ENCODE results near the gene BIN1.

BIN1 gene

DNA sequence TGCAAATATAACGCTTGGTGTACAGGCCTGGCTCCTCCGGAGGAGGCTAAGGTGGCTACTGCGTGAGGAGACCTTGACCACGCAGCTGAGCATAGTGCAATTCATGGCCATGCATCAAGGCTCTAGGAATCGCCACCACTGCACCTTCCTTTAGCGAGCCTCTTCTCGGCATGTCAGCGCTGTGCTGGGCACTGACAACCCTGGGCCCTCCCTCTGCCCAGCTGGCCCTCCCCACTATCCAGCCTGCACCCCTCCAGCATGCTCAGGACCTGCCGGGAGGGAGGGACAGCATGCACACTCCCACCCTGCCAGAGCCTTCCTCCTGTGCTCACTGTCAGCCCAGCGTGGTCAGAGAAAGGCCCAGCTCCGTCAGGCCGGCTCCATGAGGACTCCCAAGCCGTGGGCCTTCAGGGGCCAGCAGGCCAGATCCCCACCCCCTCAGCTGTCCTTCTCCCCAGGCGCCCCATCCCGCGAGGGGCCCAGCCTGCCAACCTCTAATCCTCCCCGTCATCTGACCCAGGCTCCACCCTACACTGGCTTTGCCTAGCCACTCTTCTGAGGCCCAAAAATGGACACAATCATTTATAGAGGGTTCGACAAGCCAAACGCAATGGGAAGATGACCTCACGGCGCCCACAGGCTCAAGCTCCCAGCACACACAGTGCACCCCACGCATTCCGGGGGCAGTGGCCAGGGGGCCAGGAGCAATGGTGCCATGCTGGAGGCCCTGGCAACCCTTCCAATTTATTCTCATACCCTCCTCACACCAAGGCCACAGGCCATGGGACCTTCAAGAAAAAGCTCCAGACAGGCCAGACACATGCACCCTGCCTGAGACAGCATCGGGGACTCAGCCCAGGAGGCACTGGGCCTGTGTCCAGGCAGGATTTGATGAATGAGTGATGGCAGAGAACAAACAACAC is 3.5 kb downstream of the BIN1 start:
- DNase-seq (ENCODE audit: low read depth), result no peak

DNA sequence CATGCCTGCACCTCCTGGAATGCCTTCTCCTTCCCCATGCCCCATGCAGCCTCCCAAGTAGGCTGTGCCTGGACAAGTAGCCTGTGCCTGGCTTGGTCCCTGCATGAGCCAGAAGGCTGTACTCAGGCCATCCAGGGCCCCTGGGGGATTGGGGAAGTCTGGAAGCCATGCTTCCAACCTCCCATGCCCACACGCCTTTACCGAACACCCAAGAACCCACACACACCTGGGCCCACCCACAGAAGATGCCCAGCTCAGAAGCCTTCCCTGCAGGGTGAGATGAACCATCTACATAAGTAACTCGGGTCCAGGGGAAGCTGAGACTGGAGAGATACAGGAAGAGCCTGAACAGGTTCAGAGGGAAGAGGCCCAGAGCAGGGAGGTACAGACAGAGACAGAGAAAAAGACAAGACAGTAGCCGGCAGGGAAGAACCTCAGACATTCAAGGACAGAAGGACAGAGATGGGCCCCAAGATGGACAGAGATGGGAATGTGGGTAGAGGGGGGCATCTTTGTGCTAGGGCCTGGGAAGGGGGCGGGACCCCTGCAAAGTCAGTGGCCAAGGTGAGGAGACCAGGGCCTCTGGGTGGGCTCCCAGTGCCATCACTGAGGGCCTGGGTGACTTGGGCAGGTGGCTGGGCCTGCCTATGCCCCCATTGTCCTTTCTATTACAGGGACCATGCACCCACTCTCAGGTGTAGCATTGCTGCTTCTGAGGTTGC is 4.3 kb downstream of the BIN1 start:
- DNase-seq (ENCODE audit: low read depth), result no peak

DNA sequence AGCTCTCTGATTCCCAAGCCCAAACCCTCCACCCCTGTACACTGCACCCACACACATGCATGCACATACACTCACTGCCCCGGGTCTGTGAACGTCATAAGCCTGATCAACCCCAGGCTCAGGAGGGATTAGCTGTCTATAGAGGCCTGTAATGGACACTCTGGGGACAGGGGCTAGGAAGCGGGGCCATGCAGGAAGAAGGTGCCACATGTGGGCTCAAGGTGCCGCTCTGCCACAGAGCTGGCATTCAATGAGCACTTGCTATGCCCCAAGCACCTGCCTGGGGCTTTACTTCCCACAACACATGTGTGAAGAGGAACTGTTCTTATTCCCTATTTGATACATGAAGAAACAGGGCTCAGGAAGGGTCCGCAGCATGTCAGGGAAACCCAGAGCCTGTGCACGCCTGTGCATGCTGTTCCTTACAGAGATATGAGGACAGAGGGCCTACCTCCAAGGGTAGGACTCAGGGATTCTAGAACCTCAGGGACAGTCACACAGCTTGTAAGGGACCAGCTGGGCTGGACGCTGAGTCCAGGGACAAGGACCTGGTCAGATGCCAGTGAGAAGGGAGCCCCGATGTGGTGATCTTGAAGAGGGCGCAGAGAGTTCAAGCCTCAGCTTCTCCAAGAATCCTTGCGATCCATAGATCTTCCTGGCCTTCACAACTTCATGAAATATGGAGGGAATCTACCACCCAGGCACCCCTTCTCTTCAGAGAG is 5.0 kb downstream of the BIN1 start:
- no peak for DNase-seq (ENCODE audit: low read depth)

DNA sequence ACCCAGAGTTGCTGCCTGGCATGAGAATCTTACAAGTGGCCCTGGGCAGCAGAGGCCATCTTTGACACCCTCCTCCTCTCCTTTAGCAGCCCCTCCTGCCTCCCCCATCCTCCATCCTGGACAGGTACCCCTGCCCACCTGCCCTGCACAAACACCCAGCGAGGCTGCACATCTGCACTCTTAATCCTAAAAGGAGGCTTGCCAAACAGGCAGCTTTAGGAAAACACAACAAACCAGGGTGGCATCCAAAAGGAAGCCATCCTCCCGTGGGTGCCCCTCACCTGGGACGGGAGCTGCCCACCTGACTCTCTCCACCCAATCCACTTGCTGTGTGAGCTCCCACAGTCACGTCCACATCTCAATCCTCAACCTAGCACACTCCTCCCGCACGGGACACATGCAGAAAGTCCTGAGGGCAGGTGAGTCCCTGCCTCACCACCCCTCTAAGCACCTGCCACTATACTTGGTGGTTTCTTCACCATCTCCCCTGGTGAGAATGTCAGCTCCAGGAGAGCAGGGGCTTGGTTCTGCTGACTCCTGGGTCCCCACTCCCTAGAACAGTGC is 5.8 kb downstream of the BIN1 start:
- no peak for DNase-seq (ENCODE audit: low read depth)

DNA sequence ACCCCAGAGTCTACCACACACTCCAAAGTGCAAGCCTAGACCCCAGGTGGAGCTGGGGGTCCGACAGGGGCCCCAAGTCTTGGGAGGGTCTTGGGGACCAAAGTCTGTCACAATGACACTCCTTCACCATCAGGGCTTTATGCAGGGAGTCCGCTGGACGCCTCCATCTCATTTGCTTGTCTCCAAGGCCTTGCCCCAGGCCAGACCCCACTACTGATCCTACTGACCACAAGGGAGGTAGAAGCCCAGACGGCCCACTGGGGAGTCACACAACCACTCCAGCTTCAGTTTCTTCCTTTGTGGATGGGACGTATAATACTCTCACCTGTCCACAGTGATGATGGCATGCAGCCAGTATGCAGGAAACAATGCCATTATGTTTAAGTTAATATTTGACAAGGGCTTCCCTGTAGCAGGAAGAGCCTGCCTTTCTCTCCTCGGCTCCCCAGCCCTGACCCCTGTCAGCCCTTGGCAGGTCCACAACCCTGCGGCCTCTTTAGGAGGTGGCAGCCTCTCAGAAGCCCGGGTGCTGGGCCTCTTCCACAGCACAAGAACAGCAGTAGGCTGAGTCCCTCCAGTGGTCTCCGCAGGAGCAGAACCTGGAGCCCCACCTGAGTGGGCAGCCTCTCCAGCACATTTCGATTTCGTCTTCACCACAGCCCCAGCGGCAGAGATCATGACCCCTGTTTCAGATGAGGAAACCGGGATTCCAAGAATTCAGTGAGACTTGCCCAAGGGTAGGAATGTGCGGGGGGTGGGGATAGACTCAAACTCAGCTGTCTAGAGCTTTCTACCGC is 6.5 kb downstream of the BIN1 start:
- no peak for DNase-seq (ENCODE audit: low read depth)

DNA sequence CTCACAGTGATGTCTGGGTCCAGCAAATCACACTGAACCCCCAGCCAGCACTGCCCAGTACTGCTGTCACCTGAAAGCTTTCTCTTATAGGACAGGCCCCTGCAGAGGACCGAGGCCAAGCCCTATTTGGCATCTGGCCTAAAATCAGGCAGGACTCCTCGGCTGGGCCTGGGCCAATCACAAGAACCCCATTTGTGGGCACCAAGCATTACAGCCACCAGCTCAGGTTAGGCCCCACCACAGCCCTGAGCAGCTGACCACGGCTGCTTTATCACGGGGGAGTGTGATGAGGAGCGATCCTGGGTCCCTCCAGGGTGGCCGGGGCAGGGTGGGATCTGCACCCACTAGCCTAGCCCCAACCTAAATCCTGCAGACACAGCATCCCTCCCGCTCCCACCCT is 8.2 kb downstream of the BIN1 start:
- DNase-seq (ENCODE audit: low read depth), result no peak

DNA sequence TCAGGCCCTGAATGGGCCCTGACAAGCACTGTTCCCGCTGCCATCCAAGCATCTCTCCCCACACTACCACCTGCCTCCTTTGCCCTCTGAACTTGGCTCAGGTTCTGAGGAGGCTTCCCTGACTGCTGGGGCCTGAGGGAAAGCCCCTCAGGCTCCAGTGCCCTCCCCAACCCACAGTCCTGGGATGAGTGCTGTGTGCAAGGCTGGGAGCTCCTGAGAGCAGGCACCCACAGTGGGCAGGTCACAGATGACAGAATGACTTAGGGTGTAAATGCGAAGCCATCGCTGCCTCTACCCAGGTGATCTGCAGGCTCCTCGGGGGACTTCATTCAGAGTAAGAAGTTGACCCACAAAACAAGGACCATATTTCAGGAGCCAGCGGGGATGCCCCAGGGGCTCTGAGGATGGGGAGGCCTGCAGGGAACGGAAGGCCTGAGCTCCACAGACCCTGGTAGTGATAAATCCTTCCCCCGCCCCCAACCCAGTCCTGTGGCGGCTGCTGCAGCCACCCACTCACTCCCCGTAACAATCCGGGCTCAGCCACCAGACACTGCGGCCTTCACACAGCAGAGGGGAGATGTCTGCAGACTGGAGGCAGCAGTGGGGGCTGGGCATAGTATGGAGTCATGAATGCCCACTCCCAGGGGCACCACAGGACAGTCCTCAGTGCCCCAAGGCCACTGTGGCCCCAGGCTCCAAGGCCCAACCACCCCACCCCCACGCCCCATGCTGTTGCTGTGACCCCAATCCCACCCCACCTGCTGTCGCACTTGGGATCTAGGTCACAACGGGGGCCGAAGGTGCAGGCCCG is 8.9 kb downstream of the BIN1 start:
- no peak for DNase-seq (ENCODE audit: low read depth)

DNA sequence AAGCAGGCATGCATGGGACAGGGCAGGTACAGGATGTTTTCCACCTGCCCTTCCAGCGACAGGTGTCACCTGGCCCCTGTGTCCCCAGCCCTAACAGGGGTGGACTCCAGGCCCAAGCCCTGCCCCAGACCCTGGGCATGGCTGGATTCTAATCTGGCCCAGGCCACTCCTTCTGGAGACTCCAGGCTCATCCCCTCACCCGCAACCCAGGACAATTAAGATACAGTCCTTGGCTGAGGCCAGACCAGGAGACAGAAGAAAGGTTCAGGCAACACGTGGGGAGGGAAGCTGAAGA is 9.5 kb downstream of the BIN1 start:
- DNase-seq (ENCODE audit: low read depth), result no peak

DNA sequence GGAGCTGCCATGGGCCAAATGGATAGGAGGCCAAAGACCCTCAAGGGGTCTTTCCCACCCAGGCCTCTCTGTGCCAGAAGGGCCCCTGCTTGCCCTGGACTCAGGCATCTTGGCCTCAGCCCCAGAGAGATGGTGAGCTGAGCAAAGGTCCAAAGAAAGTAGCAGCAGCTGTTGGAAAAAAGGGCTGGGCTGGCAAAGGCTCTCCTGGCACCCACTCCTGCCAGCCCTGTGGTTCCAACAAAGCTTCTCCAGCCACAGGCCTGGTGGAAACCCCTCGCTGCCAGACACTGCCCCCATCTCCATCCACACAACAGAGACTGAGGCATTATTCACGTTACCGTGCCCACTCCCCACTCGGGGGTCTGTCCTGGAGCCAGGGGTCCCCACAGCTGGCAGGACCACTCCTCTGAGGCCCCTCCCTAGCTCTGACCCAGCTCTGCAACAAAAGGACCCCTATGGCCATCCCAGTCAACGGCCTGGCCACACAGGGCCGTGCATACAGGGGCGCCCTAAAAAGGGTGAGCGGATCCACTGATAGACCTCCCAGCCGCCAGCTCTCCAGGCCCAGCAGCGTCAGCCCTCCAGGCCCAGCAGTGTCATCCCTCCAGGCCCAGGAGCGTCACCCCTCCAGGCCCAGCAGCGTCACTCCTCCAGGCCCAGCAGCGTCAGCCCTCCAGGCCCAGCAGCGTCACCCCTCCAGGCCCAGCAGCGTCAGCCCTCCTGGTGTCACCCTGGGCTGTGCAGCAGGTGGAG is 10.1 kb downstream of the BIN1 start:
- DNase-seq (ENCODE audit: low read depth), result no peak

DNA sequence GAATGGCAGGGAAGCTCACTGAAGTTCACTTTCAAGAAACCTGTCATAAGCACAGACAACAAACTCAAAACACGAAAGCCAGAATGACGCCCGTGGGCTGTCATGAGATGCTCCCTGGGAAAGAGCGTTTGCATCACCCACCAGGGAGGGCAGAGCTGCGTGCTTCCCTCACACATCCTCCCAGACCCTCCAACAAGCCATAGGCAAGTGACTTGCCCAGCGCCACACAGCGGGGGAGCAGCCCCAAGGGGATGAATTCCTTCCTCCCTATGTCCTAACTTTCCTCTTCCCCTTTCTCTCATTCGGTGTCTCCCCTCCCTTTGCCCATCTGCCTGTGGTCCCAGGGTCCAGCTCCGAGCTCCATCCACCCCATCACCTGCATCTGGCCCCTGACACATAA is 10.7 kb downstream of the BIN1 start:
- DNase-seq (ENCODE audit: low read depth), result no peak

DNA sequence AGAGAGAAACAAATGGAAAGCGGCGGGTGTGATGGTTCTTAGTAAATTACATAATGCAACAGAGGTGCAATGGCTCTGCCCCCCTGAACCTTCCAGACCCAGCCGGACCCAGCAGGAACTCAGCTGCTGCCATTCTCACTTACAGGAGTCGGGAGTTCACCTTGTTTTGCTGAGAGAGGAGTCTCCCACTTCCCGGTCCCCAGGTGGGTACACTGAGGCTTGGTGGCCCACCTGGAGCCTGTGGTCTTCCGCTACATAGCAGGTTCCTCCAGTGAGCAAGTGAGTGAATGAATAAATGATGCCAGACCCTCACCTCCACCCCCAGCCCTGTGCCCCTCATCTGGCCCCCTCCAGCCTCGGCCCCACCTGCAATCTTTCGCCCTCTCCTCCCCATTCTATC is 11.2 kb downstream of the BIN1 start:
- no peak for DNase-seq (ENCODE audit: low read depth)

DNA sequence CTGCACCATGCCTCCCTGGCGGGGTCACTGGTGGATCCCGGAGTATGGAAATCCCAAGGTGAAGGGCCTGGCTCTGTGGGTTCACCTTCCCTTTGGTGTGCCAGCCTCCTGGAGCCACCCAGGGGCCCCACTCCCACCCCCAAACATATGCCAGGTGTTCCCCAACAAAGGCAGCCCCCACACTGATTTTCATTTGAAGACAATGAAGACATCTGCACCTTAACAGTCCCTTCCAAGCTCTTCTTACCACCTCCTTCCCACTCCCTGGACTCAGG is 11.7 kb downstream of the BIN1 start:
- DNase-seq (ENCODE audit: low read depth), result no peak

DNA sequence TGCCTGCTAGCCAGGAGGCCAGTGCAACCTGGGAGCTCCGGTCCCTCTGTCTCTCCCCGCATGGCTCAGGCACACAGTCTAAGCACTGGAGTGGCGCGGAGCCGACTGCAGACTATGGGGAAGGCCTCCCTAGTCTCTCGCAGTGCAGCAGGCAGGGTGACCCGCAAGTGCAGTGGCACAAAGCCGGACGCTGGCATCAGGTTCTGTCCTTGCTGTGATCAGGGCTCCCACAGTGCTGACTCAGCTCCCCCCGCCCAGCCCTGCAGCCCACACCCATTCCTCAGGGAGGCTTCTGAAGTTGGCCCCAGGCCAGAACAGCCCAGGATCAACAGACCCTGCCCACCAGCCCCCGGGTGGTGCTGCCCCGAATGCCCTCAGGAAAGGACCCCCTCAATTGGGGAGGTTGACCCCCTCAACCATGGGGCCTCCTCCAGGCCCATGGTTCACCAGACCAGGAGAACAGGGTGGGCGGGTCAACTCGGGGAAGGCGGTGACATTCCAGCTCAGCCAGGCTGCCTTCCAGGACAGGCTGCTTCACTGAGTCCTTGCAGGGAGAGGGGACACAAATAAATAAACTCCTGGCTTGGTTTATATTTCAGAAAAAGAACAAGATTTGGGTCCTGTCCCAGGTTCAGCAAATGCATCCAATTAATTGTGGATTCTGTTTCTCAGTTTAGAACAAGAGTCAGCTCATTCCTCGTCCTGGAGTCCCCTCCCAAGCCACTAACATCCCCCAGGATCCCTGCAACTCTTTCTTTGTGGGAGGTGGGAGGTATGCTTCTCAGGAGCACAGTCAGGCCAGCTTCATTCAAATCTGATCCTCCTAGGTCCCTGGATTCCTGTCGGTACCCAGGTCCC is 12.2 kb downstream of the BIN1 start:
- DNase-seq (ENCODE audit: low read depth), result no peak

DNA sequence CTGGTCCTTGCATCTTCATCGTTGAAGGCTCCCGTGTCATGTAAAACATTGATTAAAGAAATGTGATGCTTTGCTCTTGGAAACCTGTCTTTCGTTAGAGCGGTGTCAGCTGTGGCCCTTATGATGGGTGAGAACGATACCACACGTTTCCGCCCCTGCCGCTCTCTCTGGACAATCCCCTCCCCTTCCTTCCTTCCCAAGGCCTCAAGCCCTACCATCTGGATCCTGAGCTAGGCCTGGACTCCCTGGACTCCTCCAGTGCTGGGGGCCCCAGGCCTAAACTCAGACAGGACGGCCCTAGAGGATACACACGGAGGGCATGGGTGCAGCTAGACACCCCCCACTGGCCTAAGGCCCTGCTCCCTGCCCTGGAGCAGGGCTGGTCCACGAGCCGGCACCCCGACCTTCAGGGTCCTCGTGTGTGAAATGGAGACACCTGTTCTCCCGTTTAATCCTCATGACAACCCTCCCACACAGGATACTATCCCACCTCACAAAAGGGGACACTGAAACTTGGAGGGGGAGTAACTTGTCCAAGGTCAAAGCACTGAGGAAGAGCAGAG is 13.2 kb downstream of the BIN1 start:
- no peak for DNase-seq (ENCODE audit: low read depth)

DNA sequence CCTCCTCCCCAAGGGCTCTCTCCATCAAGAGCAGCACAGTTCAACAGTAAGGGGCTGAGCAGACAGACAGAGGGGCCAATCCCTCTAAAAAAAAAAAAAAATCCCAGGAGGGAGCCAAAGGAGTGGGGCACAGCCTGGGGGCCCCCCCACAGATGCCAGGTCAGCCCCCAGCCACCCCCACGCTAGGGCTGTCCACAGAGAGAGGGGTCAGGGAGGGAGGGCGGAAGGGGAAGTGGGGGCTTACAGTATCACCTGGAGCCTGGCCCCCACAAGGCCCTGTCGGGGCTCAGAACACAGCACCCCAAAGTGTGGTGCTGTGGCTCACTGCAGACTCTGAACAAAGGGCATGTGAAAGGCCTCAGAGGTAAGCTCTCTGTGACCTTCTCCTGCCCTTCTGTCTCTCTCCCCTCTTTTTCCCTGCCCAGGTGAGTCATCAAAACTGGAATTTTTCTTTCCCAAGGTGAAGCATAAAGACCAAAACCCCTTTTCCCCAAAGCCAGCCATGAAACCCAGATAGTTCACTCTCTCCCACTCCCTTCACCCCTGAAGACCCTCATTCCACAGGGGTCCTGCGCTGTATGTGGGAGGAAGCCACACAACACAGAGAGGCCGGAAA is 13.9 kb downstream of the BIN1 start:
- no peak for DNase-seq (ENCODE audit: low read depth)

DNA sequence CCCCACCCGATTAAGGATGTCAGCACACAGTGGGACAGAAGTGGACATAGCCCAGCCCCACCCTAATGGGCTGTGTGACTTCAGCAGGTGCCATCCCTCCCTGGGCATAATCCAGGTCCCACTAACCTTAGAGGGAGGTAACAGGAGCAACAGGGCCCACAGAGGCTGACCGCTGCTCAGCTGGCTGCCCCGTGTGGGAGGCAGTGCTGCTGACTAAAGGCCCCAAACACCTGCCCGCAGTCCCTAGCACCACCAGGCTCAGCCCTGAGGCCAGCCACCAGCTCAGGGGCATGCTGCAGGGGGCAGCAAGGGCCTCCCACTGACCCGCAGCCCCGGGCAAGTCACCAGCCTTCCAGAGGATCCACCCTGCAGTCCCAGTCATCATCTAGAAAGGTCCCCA is 14.6 kb downstream of the BIN1 start:
- no peak for DNase-seq (ENCODE audit: low read depth)

DNA sequence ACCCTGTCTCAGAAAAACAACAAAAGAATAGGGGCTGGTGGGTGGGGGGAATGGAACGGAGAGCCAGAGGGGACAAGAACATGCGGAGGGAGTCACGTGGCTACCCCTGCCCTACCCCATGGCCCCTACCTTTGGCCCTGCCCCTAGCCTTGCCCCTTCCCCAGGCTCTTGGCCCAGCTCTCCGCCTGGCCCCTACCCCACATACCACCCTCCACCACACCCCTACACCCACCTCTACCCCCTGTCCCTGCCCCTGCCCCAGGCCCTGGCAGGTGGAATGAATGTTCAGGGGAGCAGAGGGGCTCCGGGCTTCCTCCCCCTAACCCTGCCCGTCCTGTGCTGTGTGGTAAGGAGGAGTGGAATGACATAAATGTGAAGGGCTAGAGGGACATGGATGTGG is 15.1 kb downstream of the BIN1 start:
- DNase-seq (ENCODE audit: low read depth), result no peak

DNA sequence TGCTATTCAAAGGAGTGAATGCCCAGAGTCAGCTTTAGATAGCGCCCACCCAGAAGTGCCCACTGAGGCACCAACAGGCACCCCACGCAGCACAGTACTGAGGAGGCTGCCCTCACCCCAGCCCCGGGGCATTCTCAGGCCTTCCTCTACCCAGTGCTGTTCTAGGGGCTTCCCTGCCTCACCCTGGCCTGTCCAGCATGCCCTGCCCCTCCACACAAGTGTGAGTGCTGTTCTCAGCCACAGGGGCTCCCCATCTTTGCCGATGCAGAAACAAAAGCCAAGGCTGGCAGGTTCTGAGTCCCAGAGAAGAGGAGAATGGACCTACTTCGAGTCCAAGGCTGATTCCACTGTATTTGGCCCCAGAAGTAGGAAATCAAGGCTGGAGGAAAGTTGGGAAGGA is 15.8 kb downstream of the BIN1 start:
- DNase-seq (ENCODE audit: low read depth), result no peak
